HepG2 (cell line): ENCODE data around the gene PUS1. TPM values are rescaled to one million over a fixed set of nuclear protein-coding genes. Genes with fewer than 3 reads are reported as not detected.
A peak's percentile ranks its signal among the peaks of the same experiment; 100 is the strongest.

ENCODE experiments used
- ATF7 ChIP-seq, 2 experiments: fragments of 450-650 bp in 1 of 2; sonication (generic) in 1 of 2; formaldehyde crosslinking in 1 of 2; IDR thresholded peaks; 2 replicates each; pipeline versions ENCODE4 v1.4.0 to v1.6.1; 2016 to 2020; ENCODE audit warnings: antibody characterized with exemption in 1 of 2, mild to moderate bottlenecking in 1 of 2, missing genetic modification reagents in 1 of 2
- HNRNPK ChIP-seq: fragments of 200-400 bp; formaldehyde crosslinking; IDR thresholded peaks from 2 replicates; pipeline ENCODE4 v1.6.1; 2018; ENCODE audit warnings: low read length, low read depth, moderate library complexity, mild to moderate bottlenecking; ENCODE audit not compliant: poor library complexity, severe bottlenecking
- KDM2A ChIP-seq: sonication (generic); formaldehyde crosslinking; IDR thresholded peaks from 2 replicates; pipeline ENCODE4 v1.4.0; 2020; ENCODE audit warnings: low read depth, missing genetic modification reagents, borderline replicate concordance
- MTA1 ChIP-seq: sonication (generic); formaldehyde crosslinking; IDR thresholded peaks from 2 replicates; pipeline ENCODE4 v1.4.0; 2020; ENCODE audit warnings: missing genetic modification reagents, mild to moderate bottlenecking, borderline replicate concordance
- NAIF1 ChIP-seq: sonication (generic); formaldehyde crosslinking; IDR thresholded peaks from 2 replicates; pipeline ENCODE4 v1.5.0; 2020; ENCODE audit warnings: mild to moderate bottlenecking, missing genetic modification reagents, borderline replicate concordance
- YEATS4 ChIP-seq: sonication (generic); formaldehyde crosslinking; IDR thresholded peaks from 2 replicates; pipeline ENCODE4 v1.4.0; 2020; ENCODE audit warnings: missing genetic modification reagents, borderline replicate concordance
- ZBTB44 ChIP-seq: sonication (generic); formaldehyde crosslinking; IDR thresholded peaks from 2 replicates; pipeline ENCODE4 v1.4.0; 2020; ENCODE audit warnings: missing genetic modification reagents
- ZNF7 ChIP-seq: IDR thresholded peaks from 2 replicates; pipeline ENCODE4 v1.6.1; 2016; ENCODE audit warnings: missing biosample characterization, missing genetic modification reagents
- polyA plus RNA-seq, 8 experiments: library from polyadenylated mRNA; depleted of rRNA in 3 of 8; stranded (reverse) in 7 of 8; unstranded in 1 of 8; fragments of >200 nt; fragmentation: Illumina TruSeq in 4 of 8; extraction: Trizol in 4 of 8; gene quantifications; 2 replicates each; pipeline versions ENCODE4 v1.2.1 to v1.2.3, GENCODE V29; 2011 to 2016; ENCODE audit warnings: low read depth in 4 of 8, missing spikeins in 1 of 8, mixed read lengths in 1 of 8; ENCODE audit not compliant: insufficient read depth in 1 of 8
- total RNA-seq, 5 experiments: library from RNA; depleted of rRNA; stranded (reverse); fragments of >200 nt; fragmentation: Illumina TruSeq; extraction: Trizol; gene quantifications; 2 replicates each; pipeline ENCODE4 v1.2.3, GENCODE V29; 2016; ENCODE audit warnings: low read depth in 1 of 5
- TF ChIP-seq, protein P1 (sequence below): sonication (generic); formaldehyde crosslinking; IDR thresholded peaks from 2 replicates; pipeline ENCODE4 v1.5.0; 2020; ENCODE audit warnings: mild to moderate bottlenecking, missing genetic modification reagents, borderline replicate concordance
- TF ChIP-seq, protein P2 (sequence below): sonication (generic); formaldehyde crosslinking; IDR thresholded peaks from 2 replicates; pipeline ENCODE4 v1.4.0; 2020; ENCODE audit warnings: missing genetic modification reagents, borderline replicate concordance
- TF ChIP-seq, protein P3 (sequence below): sonication (generic); formaldehyde crosslinking; IDR thresholded peaks from 2 replicates; pipeline ENCODE4 v1.4.0; 2020; ENCODE audit warnings: mild to moderate bottlenecking, missing genetic modification reagents
- TF ChIP-seq, protein P4 (sequence below): sonication (generic); formaldehyde crosslinking; IDR thresholded peaks from 2 replicates; pipeline ENCODE4 v1.4.0; 2020; ENCODE audit warnings: missing genetic modification reagents

The PUS1 gene
- total and polyA plus RNA-seq, 2 of the 13 experiments (the other 11 are each of a cell fraction or from before 2014, with no cell fraction given): 19.2 to 24.7 TPM

GRCh38 chr12:131894313-131894860, 34.7 kb upstream of the PUS1 start, which contains the start of gene ULK1 (continued):
- TF ChIP-seq, protein P1, sequence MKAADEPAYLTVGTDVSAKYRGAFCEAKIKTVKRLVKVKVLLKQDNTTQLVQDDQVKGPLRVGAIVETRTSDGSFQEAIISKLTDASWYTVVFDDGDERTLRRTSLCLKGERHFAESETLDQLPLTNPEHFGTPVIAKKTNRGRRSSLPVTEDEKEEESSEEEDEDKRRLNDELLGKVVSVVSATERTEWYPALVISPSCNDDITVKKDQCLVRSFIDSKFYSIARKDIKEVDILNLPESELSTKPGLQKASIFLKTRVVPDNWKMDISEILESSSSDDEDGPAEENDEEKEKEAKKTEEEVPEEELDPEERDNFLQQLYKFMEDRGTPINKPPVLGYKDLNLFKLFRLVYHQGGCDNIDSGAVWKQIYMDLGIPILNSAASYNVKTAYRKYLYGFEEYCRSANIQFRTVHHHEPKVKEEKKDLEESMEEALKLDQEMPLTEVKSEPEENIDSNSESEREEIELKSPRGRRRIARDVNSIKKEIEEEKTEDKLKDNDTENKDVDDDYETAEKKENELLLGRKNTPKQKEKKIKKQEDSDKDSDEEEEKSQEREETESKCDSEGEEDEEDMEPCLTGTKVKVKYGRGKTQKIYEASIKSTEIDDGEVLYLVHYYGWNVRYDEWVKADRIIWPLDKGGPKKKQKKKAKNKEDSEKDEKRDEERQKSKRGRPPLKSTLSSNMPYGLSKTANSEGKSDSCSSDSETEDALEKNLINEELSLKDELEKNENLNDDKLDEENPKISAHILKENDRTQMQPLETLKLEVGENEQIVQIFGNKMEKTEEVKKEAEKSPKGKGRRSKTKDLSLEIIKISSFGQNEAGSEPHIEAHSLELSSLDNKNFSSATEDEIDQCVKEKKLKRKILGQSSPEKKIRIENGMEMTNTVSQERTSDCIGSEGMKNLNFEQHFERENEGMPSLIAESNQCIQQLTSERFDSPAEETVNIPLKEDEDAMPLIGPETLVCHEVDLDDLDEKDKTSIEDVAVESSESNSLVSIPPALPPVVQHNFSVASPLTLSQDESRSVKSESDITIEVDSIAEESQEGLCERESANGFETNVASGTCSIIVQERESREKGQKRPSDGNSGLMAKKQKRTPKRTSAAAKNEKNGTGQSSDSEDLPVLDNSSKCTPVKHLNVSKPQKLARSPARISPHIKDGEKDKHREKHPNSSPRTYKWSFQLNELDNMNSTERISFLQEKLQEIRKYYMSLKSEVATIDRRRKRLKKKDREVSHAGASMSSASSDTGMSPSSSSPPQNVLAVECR (CRISPR knock-in tag): peak; percentile 41; the same call in 1 of the 2 replicates
- no peak for TF ChIP-seq ZBTB44 (CRISPR knock-in tag)
- peak; percentile 63; the same call in 1 of the 2 replicates for TF ChIP-seq KDM2A (CRISPR knock-in tag)
- no peak for TF ChIP-seq NAIF1
- TF ChIP-seq YEATS4 (CRISPR knock-in tag): peak; percentile 40; the same call in 1 of the 2 replicates
- no peak for TF ChIP-seq ZNF7 (CRISPR knock-in tag)
- TF ChIP-seq, protein P2, sequence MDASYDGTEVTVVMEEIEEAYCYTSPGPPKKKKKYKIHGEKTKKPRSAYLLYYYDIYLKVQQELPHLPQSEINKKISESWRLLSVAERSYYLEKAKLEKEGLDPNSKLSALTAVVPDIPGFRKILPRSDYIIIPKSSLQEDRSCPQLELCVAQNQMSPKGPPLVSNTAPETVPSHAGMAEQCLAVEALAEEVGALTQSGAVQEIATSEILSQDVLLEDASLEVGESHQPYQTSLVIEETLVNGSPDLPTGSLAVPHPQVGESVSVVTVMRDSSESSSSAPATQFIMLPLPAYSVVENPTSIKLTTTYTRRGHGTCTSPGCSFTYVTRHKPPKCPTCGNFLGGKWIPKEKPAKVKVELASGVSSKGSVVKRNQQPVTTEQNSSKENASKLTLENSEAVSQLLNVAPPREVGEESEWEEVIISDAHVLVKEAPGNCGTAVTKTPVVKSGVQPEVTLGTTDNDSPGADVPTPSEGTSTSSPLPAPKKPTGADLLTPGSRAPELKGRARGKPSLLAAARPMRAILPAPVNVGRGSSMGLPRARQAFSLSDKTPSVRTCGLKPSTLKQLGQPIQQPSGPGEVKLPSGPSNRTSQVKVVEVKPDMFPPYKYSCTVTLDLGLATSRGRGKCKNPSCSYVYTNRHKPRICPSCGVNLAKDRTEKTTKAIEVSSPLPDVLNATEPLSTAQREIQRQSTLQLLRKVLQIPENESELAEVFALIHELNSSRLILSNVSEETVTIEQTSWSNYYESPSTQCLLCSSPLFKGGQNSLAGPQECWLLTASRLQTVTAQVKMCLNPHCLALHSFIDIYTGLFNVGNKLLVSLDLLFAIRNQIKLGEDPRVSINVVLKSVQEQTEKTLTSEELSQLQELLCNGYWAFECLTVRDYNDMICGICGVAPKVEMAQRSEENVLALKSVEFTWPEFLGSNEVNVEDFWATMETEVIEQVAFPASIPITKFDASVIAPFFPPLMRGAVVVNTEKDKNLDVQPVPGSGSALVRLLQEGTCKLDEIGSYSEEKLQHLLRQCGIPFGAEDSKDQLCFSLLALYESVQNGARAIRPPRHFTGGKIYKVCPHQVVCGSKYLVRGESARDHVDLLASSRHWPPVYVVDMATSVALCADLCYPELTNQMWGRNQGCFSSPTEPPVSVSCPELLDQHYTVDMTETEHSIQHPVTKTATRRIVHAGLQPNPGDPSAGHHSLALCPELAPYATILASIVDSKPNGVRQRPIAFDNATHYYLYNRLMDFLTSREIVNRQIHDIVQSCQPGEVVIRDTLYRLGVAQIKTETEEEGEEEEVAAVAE: no peak
- TF ChIP-seq, protein P3, sequence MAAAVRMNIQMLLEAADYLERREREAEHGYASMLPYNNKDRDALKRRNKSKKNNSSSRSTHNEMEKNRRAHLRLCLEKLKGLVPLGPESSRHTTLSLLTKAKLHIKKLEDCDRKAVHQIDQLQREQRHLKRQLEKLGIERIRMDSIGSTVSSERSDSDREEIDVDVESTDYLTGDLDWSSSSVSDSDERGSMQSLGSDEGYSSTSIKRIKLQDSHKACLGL: 0 out of 2 replicates have a peak, but pooled peaks have one; percentile 38
- TF ChIP-seq MTA1 (CRISPR knock-in tag): no peak
- TF ChIP-seq ATF7 (IDR thresholded peaks at IDR 0.05): no peak
- no peak for TF ChIP-seq ATF7 (CRISPR knock-in tag; IDR thresholded peaks at IDR 0.05)
- TF ChIP-seq HNRNPK: peak; percentile 81
- TF ChIP-seq, protein P4, sequence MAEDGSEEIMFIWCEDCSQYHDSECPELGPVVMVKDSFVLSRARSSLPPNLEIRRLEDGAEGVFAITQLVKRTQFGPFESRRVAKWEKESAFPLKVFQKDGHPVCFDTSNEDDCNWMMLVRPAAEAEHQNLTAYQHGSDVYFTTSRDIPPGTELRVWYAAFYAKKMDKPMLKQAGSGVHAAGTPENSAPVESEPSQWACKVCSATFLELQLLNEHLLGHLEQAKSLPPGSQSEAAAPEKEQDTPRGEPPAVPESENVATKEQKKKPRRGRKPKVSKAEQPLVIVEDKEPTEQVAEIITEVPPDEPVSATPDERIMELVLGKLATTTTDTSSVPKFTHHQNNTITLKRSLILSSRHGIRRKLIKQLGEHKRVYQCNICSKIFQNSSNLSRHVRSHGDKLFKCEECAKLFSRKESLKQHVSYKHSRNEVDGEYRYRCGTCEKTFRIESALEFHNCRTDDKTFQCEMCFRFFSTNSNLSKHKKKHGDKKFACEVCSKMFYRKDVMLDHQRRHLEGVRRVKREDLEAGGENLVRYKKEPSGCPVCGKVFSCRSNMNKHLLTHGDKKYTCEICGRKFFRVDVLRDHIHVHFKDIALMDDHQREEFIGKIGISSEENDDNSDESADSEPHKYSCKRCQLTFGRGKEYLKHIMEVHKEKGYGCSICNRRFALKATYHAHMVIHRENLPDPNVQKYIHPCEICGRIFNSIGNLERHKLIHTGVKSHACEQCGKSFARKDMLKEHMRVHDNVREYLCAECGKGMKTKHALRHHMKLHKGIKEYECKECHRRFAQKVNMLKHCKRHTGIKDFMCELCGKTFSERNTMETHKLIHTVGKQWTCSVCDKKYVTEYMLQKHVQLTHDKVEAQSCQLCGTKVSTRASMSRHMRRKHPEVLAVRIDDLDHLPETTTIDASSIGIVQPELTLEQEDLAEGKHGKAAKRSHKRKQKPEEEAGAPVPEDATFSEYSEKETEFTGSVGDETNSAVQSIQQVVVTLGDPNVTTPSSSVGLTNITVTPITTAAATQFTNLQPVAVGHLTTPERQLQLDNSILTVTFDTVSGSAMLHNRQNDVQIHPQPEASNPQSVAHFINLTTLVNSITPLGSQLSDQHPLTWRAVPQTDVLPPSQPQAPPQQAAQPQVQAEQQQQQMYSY (CRISPR knock-in tag): peak; percentile 89
